Stimulated activated CD8-positive, alpha-beta memory T cell treated with anti-CD3 and anti-CD28 coated beads, Interleukin-4, amount 100 ng/mL, for 24 hours (primary cell): ENCODE data around the gene CALCR.

Experiments
- DNase-seq: peaks from one replicate; pipeline ENCODE4 v3.0.0-alpha.2; 2020; ENCODE audit warnings: low read depth

The CALCR gene

GRCh38 chr7:93447509-93447908 is 127.0 kb downstream of the CALCR start:
- DNase-seq, result no peak

DNA sequence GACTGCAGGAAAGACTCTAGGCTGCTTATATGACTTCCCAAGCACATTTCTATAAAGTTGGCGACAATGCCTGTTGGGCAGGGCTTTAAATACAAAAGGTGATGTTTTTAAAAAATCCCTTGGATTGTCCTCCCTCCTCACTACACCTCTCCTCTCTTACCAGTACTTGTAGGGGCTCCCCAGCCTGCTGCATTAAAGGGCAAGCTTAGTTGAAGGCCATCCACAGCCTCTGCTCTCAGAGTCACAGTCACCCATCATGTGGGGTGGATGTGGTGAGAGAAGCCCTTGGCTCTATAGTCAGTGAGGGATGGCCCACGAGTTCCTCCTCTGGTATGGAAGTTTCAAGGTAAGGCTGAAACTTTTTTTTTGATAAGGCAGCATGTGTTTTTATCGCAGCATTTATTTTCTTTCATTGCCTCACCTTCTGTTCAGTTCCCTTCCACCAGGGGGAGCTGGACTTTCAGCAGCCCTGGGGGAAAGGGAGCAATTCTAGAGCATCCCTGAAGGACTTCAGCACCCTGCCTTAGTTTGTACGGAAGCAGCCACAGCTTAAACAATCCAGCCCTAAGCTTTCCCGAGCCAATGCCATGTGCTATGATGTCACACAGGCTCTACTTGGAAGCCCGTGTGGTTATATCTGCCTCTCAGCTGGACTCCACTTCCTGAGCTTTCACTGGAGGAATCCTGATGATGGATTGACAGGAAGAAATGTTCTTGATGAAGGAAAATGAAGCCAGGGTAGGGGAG is 131.9 kb downstream of the CALCR start:
- DNase-seq, result no peak

DNA sequence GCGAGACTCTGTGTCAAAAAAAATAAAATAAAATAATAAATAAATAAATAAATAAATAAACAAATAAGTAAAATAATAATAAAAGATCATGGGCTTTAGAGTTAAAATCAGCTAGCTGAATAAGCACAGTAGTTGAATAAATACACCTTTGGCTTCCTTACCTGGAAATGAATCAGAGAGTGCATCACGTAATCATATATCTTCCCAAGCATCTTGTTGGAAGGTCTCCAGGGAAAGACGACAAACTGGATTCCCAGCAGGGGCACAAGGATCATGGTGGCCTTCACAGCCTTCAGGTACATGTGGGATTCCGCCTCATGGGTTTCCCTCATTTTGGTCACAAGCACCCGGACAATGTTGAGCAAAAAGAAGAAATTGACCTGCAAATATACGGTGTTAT is 138.7 kb downstream of the CALCR start:
- no peak for DNase-seq

- DNase-seq, result no peak
Measured at GRCh38 chr7:93432130-93432529, 142.4 kb downstream of the CALCR start.

DNA sequence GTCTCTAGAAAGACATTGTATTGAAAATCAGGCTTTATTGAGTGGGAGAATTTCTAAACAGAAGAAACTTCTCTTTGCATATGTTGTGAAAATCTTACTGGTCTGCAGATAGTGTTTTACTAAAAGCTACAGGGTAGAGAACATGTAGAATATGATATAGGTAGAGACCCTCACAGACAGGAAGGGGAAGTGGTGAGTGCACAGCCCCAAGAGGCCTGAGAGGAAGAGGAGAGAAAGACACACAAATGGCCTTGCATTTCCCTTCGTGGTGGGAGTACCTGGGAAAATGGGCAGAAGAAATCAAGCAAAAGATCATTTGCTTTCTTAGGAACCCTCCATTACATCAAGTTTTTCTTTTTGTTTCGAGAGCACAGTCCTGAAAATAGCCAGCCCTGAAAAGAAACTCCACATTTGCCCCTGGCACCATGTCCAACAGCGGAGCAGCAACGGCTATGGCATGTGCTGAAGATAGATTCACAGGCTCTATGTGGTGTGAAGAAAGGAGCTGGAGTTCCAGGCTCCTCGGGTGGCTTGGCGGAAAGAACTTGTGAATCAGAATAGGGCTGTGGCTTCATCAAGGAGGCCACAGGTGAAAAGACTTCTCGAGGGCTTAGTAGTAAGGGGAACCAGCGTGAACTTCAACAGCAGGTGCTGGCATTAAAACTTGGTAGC is 143.5 kb downstream of the CALCR start:
- DNase-seq, result no peak

DNA sequence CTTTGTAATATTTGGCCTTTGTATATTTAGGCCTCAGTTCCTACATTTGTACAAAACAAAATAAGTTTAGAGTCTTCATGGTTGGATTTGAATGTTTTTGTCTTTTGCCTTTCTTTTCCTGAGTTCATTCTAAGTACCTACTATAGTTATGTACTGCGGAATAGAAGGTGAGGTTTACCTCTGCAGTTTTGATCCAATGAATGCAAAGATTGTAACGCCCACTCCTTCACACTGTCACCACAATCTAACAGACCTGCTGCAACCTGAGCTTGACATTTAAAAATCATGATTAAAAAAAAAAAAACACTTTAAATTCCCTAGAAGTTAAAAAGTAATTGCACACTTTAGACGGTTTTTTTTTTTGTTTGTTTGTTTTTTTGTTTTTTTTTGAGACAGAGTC is 145.0 kb downstream of the CALCR start:
- DNase-seq, result no peak

- DNase-seq, result no peak
Measured at GRCh38 chr7:93427107-93427506, 147.4 kb downstream of the CALCR start.

- DNase-seq, result no peak
Measured at GRCh38 chr7:93426155-93426696, 148.3 kb downstream of the CALCR start.

GRCh38 chr7:93414574-93414973 is 159.9 kb downstream of the CALCR start:
- DNase-seq, result no peak

- DNase-seq, result no peak
Measured at GRCh38 chr7:93409324-93409723, 165.2 kb downstream of the CALCR start.

DNA sequence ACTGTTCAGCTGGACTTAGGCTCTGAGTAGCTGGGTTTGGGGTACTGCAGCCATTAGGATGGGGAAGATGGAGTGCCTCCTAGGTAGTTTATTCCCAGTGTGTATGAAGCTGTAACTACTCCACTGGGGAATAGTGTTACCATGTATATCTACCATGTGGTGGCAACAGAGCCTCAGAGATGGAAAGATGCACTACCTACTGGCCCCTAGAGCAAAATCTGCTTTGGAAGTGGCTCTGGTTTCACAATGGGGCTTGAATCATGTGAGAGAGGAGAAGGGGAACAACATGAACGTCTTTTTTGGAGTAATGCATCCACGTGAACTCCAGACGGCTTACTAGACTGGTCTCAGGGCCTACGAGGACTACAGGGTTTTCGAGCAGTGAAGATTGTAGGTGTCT is 167.3 kb downstream of the CALCR start:
- DNase-seq, result no peak

DNA sequence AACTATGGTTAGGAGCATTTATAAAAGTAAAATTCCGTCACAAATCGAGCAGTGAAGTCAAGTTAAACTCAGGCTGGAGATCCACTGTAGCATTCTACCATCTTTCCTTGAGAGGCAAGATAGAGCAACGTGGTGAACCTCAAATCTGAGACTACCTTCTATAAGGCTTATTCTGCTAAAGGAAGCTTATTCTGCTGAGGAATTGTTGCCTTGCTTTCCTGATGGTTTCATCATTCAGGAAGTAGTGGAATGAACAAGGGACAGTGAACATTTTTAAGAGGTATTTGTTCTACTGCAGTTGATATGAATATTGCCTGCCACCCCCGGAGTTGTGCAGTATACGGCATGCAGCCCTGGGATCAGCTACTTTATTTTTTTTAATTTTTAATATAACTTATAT is 171.6 kb downstream of the CALCR start:
- no peak for DNase-seq

- no peak for DNase-seq
Measured at GRCh38 chr7:93399642-93400041, 174.9 kb downstream of the CALCR start.

DNA sequence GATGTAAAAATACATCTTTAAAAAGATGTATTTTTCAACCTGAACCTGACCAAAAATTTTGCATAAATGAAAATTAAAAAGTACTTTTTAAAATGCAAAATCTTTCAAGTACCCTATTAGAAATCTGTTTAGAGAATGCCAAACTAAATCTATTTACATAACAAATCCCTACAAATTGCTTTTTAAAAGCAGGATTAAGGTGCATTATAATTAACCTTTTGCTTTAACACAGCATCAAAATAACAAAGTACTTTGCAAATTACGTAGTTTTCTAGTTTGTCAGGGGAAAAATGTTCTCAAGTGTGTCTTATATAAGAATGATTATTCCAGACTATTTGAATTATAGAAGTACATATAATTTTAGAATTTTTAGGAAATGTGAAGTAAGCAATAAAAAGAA is 181.5 kb downstream of the CALCR start:
- no peak for DNase-seq

DNA sequence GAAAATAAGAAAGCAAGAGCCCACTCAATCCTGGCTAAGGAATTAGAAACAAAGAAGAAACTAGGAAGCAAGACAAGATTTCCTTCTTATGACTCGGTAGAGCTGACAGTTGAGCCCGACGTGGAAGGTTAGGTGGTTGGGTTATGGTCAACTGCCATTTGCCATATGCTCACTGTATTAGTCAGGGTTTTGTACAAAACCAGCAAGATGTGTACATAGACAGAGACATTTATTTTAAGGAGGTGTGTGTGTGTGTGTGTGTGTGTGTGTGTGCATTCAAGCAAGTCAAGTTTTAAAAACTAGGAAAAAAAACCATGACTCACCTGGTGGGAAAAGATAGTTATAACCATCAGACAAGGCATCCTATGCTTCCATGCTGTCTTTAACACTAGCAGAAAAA is 183.9 kb downstream of the CALCR start:
- no peak for DNase-seq

DNA sequence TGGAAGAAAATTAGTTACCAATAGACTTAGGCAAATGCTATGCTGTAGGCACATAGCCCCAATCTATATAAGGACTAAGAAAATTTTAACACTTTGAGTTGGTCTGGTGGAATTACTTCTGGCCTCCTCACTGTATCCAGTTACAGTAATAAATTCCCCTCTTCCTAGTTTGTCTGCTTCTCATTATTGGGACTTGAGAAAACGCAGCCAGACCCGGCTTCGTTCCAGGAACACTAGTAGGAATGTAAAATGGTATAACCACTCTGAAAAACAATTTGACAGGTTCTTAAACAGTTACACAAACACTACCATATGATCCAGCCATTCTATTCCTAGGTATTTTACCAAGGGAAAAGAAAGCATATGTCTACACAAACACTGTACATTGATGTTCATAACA is 192.2 kb downstream of the CALCR start:
- DNase-seq, result no peak

DNA sequence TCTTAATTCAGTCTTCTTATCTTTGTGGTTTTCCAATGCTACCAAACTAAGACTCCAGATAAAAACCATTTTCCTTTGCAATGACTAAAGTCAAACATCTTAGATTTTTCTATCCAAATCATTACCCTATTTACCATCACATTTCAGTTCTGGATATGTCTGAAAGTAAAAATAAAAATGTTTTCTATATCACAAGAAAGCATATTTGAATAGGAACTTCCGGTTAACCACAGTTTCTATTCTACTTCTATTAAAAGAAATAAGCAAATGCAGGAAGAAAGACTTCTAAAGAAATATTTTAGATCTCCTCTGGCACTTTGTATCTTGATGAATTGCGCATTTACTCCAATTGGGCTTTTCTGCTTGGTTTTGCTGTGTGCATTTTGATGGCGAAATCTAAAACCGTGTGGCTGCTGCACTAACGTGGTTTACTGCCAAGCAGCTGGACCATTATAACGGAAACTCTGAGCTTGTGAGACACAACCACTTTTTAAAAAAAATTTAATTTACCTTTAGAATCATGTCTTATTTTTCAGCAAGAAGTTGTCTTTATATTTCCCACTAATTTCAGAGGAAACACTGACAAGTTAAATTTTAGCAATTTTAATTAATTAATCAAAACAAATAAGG is 196.3 kb downstream of the CALCR start:
- DNase-seq, result no peak

GRCh38 chr7:93375603-93376002 is 198.9 kb downstream of the CALCR start:
- no peak for DNase-seq
